Endodermal cell (in vitro differentiated cells): ENCODE results near the gene TACO1. TPM values are rescaled to one million over a fixed set of nuclear protein-coding genes. Genes with fewer than 3 reads are reported as not detected.

Experiments used
- DNase-seq: peaks from one replicate; pipeline ENCODE4 v3.0.0-alpha.2; 2017
- H3K27ac ChIP-seq: 2 replicates; pipeline ENCODE4 v1.5.1; 2013; ENCODE audit warnings: mild to moderate bottlenecking, low read depth, low read length, moderate library complexity
- H3K27me3 ChIP-seq: 2 replicates; pipeline ENCODE4 v1.6.1; 2013; ENCODE audit warnings: mild to moderate bottlenecking, low read length, moderate library complexity; ENCODE audit not compliant: insufficient read depth, control insufficient read depth, poor library complexity, severe bottlenecking
- H3K36me3 ChIP-seq: 2 replicates; pipeline ENCODE4 v1.7.0; 2013; ENCODE audit warnings: mild to moderate bottlenecking, low read length, moderate library complexity; ENCODE audit not compliant: control insufficient read depth, insufficient read depth
- H3K4me1 ChIP-seq: one replicate; pipeline ENCODE4 v1.7.0; 2013; ENCODE audit warnings: low read length; ENCODE audit not compliant: control insufficient read depth, insufficient read depth
- H3K4me3 ChIP-seq: 2 replicates; pipeline ENCODE4 v1.5.1; 2013; ENCODE audit warnings: mild to moderate bottlenecking, low read length, moderate library complexity
- H3K9ac ChIP-seq: 2 replicates; pipeline ENCODE4 v1.6.1; 2013; ENCODE audit warnings: mild to moderate bottlenecking, low read length, moderate library complexity; ENCODE audit not compliant: poor library complexity, severe bottlenecking; ENCODE audit errors: extremely low read depth
- H3K9me3 ChIP-seq: 2 replicates; pipeline ENCODE4 v1.6.1; 2013; ENCODE audit warnings: mild to moderate bottlenecking, low read length, moderate library complexity; ENCODE audit not compliant: control insufficient read depth
- H3K27ac Mint-ChIP-seq: 2 replicates; pipeline ENCODE4 v1.8.0; 2020; ENCODE audit warnings: mixed read lengths
- H3K27me3 Mint-ChIP-seq: 2 replicates; pipeline ENCODE4 v1.8.0; 2021; ENCODE audit warnings: mild to moderate bottlenecking, mixed read lengths; ENCODE audit not compliant: insufficient read depth
- H3K36me3 Mint-ChIP-seq: 2 replicates; pipeline ENCODE4 v1.8.0; 2020; ENCODE audit warnings: low read depth, mixed read lengths
- H3K4me1 Mint-ChIP-seq: 2 replicates; pipeline ENCODE4 v1.8.0; 2020; ENCODE audit warnings: mixed read lengths
- H3K4me3 Mint-ChIP-seq: 2 replicates; pipeline ENCODE4 v1.8.0; 2020; ENCODE audit warnings: mild to moderate bottlenecking, moderate library complexity, mixed read lengths
- H3K9me3 Mint-ChIP-seq: 2 replicates; pipeline ENCODE4 v1.8.0; 2020; ENCODE audit warnings: mild to moderate bottlenecking, mixed read lengths
- WGBS, 2 experiments: methylation state at CpG; one replicate each; pipeline versions ENCODE4 v1.1.5 to v1.1.7; 2013; ENCODE audit warnings: missing lambda C conversion rate in 2 of 2, mixed read lengths in 1 of 2; ENCODE audit not compliant: insufficient coverage in 1 of 2, insufficient read length in 1 of 2; 5-methylcytosine and 5-hydroxymethylcytosine counted together
- total RNA-seq, 2 donors: library from RNA; stranded (reverse); fragmentation: NEBNext Ultra II Directional in 1 of 2; extraction: Animal tissue kit (Norgen Biotek cat#: 25700) in 1 of 2; gene quantifications; 2 replicates in 1 of 2; 3 replicates in 1 of 2; pipeline ENCODE4 v1.2.1, GENCODE V29; 2021
- TF ChIP-seq, protein P1 (sequence below): fragments of 200-600 bp; sonication (generic); conservative IDR thresholded peaks from 2 replicates; pipeline ENCODE4 v1.5.0; 2021; ENCODE audit warnings: antibody characterized with exemption, mild to moderate bottlenecking

The TACO1 gene
- total RNA-seq, 2 donors from 2014 or later, result 19.6 to 20.3 TPM

- no peak overlapping the region for H3K27ac ChIP-seq
- no peak for DNase-seq
- no peak overlapping the region for H3K4me3 Mint-ChIP-seq
- H3K9me3 ChIP-seq, result peaks cover 4% of the 10 kb centered on the region
- no peak overlapping the region for H3K4me3 ChIP-seq
- no peaks in the 10 kb centered on the region for H3K27me3 ChIP-seq
- H3K9me3 Mint-ChIP-seq, result peaks cover 6% of the 10 kb centered on the region
- H3K36me3 ChIP-seq, result peaks cover 10% of the 10 kb centered on the region
- H3K4me1 ChIP-seq, result peaks cover under 1% of the 10 kb centered on the region
- peaks cover 24% of the 10 kb centered on the region for H3K36me3 Mint-ChIP-seq
- H3K27me3 Mint-ChIP-seq, result no peaks in the 10 kb centered on the region
- 95 to 100% methylated on average over 2 of the region's 2 CpGs for WGBS, 2 experiments
- peaks cover 15% of the 10 kb centered on the region for H3K4me1 Mint-ChIP-seq
- no peak overlapping the region for H3K27ac Mint-ChIP-seq
- H3K9ac ChIP-seq, result no peak overlapping the region
- TF ChIP-seq, protein P1, sequence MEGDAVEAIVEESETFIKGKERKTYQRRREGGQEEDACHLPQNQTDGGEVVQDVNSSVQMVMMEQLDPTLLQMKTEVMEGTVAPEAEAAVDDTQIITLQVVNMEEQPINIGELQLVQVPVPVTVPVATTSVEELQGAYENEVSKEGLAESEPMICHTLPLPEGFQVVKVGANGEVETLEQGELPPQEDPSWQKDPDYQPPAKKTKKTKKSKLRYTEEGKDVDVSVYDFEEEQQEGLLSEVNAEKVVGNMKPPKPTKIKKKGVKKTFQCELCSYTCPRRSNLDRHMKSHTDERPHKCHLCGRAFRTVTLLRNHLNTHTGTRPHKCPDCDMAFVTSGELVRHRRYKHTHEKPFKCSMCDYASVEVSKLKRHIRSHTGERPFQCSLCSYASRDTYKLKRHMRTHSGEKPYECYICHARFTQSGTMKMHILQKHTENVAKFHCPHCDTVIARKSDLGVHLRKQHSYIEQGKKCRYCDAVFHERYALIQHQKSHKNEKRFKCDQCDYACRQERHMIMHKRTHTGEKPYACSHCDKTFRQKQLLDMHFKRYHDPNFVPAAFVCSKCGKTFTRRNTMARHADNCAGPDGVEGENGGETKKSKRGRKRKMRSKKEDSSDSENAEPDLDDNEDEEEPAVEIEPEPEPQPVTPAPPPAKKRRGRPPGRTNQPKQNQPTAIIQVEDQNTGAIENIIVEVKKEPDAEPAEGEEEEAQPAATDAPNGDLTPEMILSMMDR, result no peak
Measured at GRCh38 chr17:63557416-63557815, 43.3 kb upstream of the TACO1 start.

DNA sequence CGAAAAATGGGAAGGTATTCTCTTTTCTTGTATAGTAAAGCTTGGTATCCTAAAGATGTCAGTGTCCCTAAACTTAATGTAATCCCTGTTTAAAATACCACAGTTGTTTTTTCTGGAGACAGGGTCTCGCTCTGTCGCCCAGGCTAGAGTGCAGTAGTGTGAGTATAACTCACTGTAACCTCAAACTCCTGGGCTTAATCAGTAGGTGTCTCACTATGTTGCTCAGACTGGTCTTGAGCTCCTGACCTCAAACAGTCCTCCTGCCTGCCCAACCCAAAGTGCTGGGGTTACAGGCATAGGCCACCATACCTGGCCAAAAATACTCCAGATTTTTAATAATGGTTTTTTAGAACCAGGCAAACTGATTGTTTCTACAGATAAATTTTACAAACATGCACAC is 42.3 kb upstream of the TACO1 start:
- peak; percentile 22 for DNase-seq
- peaks cover 6% of the 10 kb centered on the region for H3K9me3 Mint-ChIP-seq
- no peak overlapping the region for H3K4me3 Mint-ChIP-seq
- TF ChIP-seq, protein P1, result no peak
- H3K4me1 Mint-ChIP-seq, result peaks cover 7% of the 10 kb centered on the region
- H3K27me3 Mint-ChIP-seq, result no peaks in the 10 kb centered on the region
- no peak overlapping the region for H3K27ac Mint-ChIP-seq
- Histone ChIP-seq H3K9ac (no peak overlapping the region), H3K36me3 (peaks cover 8% of the 10 kb centered on the region), H3K4me3 (no peak overlapping the region), H3K4me1 (no peaks in the 10 kb centered on the region), H3K9me3 (peaks cover 4% of the 10 kb centered on the region), H3K27ac (no peak overlapping the region), H3K27me3 (no peaks in the 10 kb centered on the region)
- H3K36me3 Mint-ChIP-seq, result peaks cover 21% of the 10 kb centered on the region
- WGBS, 2 experiments, result 93 to 100% methylated on average over 3 of the region's 3 CpGs

GRCh38 chr17:63561819-63562218 is 38.9 kb upstream of the TACO1 start:
- H3K4me1 ChIP-seq, result no peaks in the 10 kb centered on the region
- H3K36me3 ChIP-seq, result peaks cover 8% of the 10 kb centered on the region
- Mint-ChIP-seq H3K27ac (no peak overlapping the region), H3K4me1 (no peaks in the 10 kb centered on the region), H3K9me3 (peaks cover 6% of the 10 kb centered on the region), H3K36me3 (peaks cover 12% of the 10 kb centered on the region), H3K27me3 (no peaks in the 10 kb centered on the region), H3K4me3 (no peak overlapping the region)
- H3K27ac ChIP-seq, result no peak overlapping the region
- no peak overlapping the region for H3K4me3 ChIP-seq
- H3K9ac ChIP-seq, result no peak overlapping the region
- peaks cover 4% of the 10 kb centered on the region for H3K9me3 ChIP-seq
- H3K27me3 ChIP-seq, result no peaks in the 10 kb centered on the region
- no peak for DNase-seq
- TF ChIP-seq, protein P1, result no peak
